GM23248 (cell line): ENCODE data around the gene MUSK.

Experiments used
- EZH2 ChIP-seq: fragments of 200-600 bp; sonication (generic); IDR thresholded peaks from 2 replicates; pipeline ENCODE4 v1.6.1; 2018; ENCODE audit warnings: antibody characterized with exemption, mild to moderate bottlenecking; ENCODE audit not compliant: insufficient read depth, poor library complexity, severe bottlenecking
- EZH2phosphoT487 ChIP-seq: fragments of 200-600 bp; sonication (generic); IDR thresholded peaks from 2 replicates; pipeline ENCODE4 v1.6.1; 2018; ENCODE audit warnings: antibody characterized with exemption, moderate library complexity, mild to moderate bottlenecking, low read depth; ENCODE audit not compliant: insufficient read depth

DNA sequence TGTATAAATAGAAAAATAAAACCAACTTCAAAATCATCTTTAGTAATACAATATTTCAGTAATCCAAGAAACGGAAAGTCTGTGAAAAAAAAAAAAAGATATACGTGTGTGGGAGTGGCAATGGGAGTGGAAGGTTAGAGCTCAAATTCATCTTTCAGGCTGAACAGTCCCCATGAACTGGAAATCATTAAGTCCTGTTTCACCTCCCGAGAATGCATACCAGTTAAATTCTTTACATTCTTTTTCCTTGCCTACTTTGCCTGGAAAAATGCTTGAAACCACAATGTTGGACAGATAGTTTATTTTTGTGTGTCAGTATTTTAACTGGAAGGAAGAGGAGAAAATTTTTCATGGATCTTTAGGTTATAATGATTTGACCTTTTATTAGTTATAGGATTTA lies 166.8 kb downstream of the MUSK start:
- TF ChIP-seq EZH2 (no peak), EZH2phosphoT487 (no peak)
